ENCODE data around the gene PPP1R12A. TPM values are rescaled to one million over a fixed set of nuclear protein-coding genes. Genes with fewer than 3 reads are reported as not detected.
A peak's percentile ranks its signal among the peaks of the same experiment; 100 is the strongest.

Gene PPP1R12A
- total RNA-seq, 2 donors from 2014 or later: 55.4 to 61.9 TPM

DNA sequence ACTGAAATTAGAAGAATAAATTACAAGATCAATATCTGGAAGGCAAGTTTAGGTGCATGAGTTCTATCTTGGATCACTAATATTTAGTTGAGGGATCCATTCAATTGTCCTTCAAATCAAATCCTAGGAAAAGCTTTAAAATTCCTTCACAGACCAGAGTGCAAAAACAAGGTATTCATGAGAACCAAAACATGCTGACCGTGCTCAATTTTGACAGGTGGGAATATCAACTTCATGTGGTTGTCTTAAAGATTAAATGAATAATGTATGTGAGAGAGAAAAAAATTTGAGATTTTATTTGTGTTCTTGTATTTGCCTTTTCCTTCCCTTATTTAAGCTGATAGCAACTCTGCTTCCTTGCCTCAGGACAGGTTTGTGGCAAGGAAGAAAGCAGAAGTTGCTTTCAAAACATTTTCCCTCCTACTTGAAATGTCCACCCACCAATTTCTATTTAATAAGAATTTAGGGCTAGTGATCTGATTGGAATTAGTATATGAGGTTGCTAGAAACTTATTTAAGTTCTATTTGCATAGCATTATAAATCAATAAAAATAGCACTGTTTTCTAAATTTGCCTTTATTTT lies 4.9 kb upstream of the PPP1R12A start:
- intact Hi-C loops (cut with DNase I): loop anchor here in 1 of 2 donors (10.0 kb wide), 1 partner anchor 165 kb away; no protein-coding TSS in a partner anchor
- DNase-seq (no peak), ATAC-seq (no peak)

GRCh38 chr12:79938843-79939242 lies 3.9 kb upstream of the PPP1R12A start:
- DNase-seq (no peak), ATAC-seq (no peak)
- intact Hi-C loops (cut with DNase I): loop anchor here in 1 of 2 donors (10.0 kb wide), 1 partner anchor 164 kb away; no protein-coding TSS in a partner anchor

- ATAC-seq (no peak), DNase-seq (no peak)
- intact Hi-C loops (cut with DNase I): loop anchor here in 1 of 2 donors (10.0 kb wide), 1 partner anchor 162 kb away; no protein-coding TSS in a partner anchor
These were observed 1.8 kb upstream of the PPP1R12A start for GRCh38 chr12:79936670-79937069.

- ATAC-seq (peak; percentile 19 to 30), DNase-seq (no peak)
- intact Hi-C loops (cut with DNase I): loop anchor here in 1 of 2 donors (2.0 to 10.0 kb wide), 2 partner anchors 161 to 251 kb away; no protein-coding TSS in a partner anchor
These were observed 888 bp upstream of the PPP1R12A start for GRCh38 chr12:79935624-79936345.

DNA sequence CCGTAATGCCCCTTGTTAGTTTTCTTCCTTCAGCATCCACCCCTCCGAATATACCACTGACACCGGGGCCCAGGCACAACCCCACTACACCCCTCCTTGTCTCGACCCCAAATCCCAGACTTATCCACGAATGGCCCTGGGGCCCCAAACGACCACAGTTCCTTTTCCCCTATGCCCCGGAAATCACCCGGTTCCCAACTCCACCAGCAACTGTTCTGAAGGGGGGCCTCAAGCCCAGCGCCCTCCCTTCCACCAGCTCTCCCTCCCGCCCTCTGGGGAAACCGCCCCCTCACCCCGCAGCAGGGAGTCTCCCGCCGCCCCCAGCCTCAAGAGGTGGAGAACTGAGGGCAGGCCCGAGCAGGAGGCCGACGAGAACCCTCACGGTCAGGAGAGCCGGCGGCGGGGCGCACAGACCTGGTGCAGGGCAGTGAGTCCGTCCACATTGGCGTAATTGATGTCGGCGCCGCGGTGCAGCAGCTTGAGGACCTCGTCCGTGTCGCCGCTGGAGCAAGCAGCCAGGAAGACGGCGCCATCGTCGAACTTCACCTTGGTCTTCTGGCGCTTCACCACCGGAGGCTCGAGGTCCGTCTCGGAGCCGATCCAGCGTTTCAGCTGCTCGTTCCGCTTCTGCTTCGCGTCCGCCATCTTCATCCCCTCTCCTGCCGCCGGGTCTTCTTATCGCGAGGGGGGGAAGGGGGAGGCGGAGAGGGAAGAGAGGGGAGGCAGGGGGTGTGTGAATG lies 446 bp downstream of the PPP1R12A start:
- DNase-seq: no peak
- peak; percentile 45 to 49 for ATAC-seq
- intact Hi-C loops (cut with DNase I): loop anchor here in 1 of 2 donors (2.0 to 10.0 kb wide), 3 partner anchors 117 to 252 kb away; no protein-coding TSS in a partner anchor

GRCh38 chr12:79933532-79934264 lies 1.2 kb downstream of the PPP1R12A start:
- DNase-seq (no peak), ATAC-seq (peak in 1 of 2 donors; percentile 0)
- intact Hi-C loops (cut with DNase I): loop anchor here in 1 of 2 donors (2.0 to 10.0 kb wide), 3 partner anchors 116 to 253 kb away; no protein-coding TSS in a partner anchor

GRCh38 chr12:79933043-79933442 lies 1.9 kb downstream of the PPP1R12A start:
- DNase-seq: no peak
- no peak for ATAC-seq
- intact Hi-C loops (cut with DNase I): loop anchor here in 1 of 2 donors (5.0 to 10.0 kb wide), 2 partner anchors 116 to 158 kb away; no protein-coding TSS in a partner anchor

GRCh38 chr12:79932357-79932756 lies 2.5 kb downstream of the PPP1R12A start:
- DNase-seq (no peak), ATAC-seq (no peak)
- intact Hi-C loops (cut with DNase I): loop anchor here in 1 of 2 donors (5.0 to 10.0 kb wide), 2 partner anchors 115 to 158 kb away; no protein-coding TSS in a partner anchor

DNA sequence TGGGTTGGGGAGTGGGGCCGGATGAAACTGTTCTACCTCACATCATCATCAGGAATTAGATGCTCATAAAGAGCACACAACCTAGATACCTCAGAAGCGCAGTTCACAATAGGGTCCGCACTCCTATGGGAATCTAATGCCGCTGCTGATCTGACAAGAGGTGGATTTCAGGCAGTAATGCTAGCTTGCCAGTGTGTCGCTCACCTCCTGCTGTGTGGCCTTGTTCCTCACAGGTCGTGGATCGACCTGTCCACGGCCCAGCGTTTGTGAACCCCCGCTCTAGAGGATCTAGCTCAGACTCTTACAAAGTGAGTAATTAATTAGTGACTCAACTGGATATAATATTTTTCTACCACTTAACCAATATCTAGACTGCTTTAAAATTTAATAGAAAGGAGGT lies 5.8 kb downstream of the PPP1R12A start:
- no peak for ATAC-seq
- intact Hi-C loops (cut with DNase I): no loop called here
- no peak for DNase-seq

GRCh38 chr12:79927772-79928474 lies 7.0 kb downstream of the PPP1R12A start:
- DNase-seq (no peak), ATAC-seq (peak in 1 of 2 donors; percentile 38)
- intact Hi-C loops (cut with DNase I): no loop called here

DNA sequence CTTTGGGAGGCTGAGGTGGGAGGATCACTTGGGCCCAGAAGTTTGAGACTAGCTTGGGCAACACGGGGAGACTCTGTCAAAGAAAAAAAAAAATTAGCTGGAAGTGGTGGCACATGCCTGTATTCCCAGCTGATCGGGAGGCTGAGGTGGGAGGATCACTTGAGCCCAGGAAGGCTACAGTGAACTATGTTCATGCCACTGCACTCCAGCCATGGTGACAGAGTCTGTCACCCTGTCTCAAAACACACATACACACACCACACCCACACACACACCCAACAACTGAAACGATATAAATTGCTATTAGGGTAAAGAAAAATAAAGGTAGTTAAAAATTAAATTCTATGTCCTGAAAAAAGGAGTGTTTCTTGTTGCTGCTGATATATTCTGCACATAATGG lies 7.9 kb downstream of the PPP1R12A start:
- ATAC-seq (no peak), DNase-seq (no peak)
- intact Hi-C loops (cut with DNase I): no loop called here

- no peak for DNase-seq
- ATAC-seq: no peak
- intact Hi-C loops (cut with DNase I): no loop called here
These were observed 9.4 kb downstream of the PPP1R12A start for GRCh38 chr12:79925492-79925891.

DNA sequence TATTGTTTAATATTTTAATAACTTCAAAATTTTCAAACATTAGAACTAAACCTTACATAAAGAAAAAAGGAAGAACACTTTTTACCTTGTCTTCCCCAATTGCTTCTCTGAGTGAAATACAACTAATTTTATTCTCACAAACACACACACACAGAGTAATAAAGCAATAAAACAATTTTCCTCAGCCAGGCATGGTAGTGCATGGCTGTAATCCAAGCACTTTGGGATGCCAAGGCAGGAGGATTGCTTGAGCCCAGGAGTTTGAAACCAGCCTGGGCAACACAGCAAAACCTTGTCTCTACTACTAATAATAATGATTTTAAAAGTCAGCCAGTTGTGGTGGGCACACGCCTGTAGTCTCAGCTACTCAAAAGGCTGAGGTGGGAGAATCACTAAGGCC lies 13.1 kb downstream of the PPP1R12A start:
- DNase-seq (no peak), ATAC-seq (no peak)
- intact Hi-C loops (cut with DNase I): no loop called here

- DNase-seq: no peak
- ATAC-seq: no peak
- intact Hi-C loops (cut with DNase I): no loop called here
These were observed 14.3 kb downstream of the PPP1R12A start for GRCh38 chr12:79920421-79921238.

- no peak for ATAC-seq
- no peak for DNase-seq
- intact Hi-C loops (cut with DNase I): no loop called here
These were observed 15.1 kb downstream of the PPP1R12A start for GRCh38 chr12:79919762-79920161.

DNA sequence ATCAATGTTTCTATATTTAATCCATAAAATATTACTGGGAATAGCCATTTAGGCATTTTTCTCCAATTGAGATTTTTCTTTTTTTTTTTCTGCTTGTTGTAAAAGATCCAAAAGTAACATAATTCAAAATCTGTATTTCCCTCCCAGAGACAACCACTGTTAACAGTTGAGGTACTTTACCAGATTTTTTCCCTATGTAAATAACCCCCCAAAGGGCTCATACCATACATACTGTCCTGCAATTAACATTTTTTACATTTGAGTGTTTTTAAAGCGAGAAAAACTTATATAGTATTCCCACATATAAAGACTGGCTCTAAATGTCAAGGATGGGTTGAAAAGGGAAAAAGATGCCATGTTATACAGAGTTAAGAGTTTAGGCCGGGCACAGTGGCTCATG lies 18.1 kb downstream of the PPP1R12A start:
- intact Hi-C loops (cut with DNase I): no loop called here
- ATAC-seq (no peak), DNase-seq (no peak)

DNA sequence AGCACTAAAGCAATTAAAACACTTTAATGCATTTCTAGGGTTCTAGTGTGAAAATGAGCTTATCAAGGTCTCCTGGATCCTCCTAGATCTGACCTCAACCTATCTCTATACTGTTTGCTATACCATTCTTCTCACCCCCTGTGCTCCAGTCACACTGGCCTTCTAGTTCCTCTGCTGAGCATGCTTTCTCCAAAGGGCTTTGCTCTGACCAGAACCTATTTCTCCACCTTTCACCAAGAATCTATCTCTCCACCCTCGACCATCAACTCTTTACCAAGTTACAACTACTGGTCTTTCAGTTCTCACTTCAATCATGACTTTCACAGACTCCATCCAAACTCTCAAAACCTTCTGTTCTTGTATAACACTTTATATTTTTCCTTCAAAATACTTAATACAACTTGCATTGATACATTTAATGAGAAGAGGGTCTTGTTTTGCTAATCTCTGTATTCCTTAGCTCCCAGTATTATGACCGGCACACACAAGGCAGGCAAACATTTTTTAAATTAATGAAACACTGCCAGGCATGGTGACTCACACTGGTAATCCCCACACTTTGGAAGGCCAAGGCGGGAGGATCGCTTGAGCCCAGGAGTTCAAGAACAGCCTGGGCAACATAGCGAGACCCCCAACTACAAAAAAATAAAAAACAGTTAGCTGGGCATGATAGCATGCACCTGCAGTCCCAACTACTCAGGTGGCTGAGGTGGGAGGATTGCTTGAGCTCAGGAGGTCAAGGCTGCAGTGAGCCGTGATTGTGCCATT lies 22.8 kb downstream of the PPP1R12A start:
- intact Hi-C loops (cut with DNase I): no loop called here
- DNase-seq (no peak), ATAC-seq (peak; percentile 30 to 54)
